GM23338 (cell line): Measurements from ENCODE around the gene ADAMTSL4.

Source experiments
- EZH2 ChIP-seq: fragments of 200-600 bp; sonication (generic); IDR thresholded peaks from one replicate; pipeline ENCODE4 v1.8.0; 2017; ENCODE audit warnings: antibody characterized with exemption, mild to moderate bottlenecking, low read depth; ENCODE audit not compliant: unreplicated experiment
- POLR2AphosphoS5 ChIP-seq: IDR thresholded peaks from 2 replicates; pipeline ENCODE4 v1.6.1; 2016; ENCODE audit warnings: antibody characterized with exemption, low read depth
- TF ChIP-seq, protein P1 (sequence below): IDR thresholded peaks from one replicate; pipeline ENCODE4 v1.6.1; 2018; ENCODE audit warnings: antibody characterized with exemption; ENCODE audit not compliant: unreplicated experiment
- TF ChIP-seq, protein P2 (sequence below), 2 experiments: fragments of 200-600 bp in 1 of 2; sonication (generic) in 1 of 2; conservative IDR thresholded peaks; 2 replicates each; pipeline versions ENCODE4 v1.5.1 to v1.6.1; 2016 to 2017; ENCODE audit warnings: antibody characterized with exemption in 2 of 2, low read depth in 2 of 2, mild to moderate bottlenecking in 2 of 2, moderate library complexity in 1 of 2

DNA sequence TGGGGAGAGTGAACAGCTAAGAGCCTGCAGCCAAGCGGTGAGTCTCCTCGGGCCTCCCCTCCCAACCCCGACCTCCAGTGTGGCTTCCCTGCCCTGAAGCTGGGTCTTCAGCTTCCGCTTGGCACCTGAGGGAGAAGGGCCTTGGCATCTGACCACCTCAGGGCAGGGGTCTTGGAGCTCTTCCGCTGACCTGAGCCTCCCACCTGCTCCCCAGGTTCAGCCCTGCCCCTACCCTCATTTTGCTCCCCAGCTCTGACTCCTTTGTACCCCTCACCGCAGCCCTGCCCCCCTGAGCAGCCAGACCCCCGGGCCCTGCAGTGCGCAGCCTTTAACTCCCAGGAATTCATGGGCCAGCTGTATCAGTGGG is 4.9 kb downstream of the ADAMTSL4 start:
- TF ChIP-seq EZH2: no peak
- TF ChIP-seq, protein P1, sequence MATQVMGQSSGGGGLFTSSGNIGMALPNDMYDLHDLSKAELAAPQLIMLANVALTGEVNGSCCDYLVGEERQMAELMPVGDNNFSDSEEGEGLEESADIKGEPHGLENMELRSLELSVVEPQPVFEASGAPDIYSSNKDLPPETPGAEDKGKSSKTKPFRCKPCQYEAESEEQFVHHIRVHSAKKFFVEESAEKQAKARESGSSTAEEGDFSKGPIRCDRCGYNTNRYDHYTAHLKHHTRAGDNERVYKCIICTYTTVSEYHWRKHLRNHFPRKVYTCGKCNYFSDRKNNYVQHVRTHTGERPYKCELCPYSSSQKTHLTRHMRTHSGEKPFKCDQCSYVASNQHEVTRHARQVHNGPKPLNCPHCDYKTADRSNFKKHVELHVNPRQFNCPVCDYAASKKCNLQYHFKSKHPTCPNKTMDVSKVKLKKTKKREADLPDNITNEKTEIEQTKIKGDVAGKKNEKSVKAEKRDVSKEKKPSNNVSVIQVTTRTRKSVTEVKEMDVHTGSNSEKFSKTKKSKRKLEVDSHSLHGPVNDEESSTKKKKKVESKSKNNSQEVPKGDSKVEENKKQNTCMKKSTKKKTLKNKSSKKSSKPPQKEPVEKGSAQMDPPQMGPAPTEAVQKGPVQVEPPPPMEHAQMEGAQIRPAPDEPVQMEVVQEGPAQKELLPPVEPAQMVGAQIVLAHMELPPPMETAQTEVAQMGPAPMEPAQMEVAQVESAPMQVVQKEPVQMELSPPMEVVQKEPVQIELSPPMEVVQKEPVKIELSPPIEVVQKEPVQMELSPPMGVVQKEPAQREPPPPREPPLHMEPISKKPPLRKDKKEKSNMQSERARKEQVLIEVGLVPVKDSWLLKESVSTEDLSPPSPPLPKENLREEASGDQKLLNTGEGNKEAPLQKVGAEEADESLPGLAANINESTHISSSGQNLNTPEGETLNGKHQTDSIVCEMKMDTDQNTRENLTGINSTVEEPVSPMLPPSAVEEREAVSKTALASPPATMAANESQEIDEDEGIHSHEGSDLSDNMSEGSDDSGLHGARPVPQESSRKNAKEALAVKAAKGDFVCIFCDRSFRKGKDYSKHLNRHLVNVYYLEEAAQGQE: no peak
- TF ChIP-seq, protein P2, sequence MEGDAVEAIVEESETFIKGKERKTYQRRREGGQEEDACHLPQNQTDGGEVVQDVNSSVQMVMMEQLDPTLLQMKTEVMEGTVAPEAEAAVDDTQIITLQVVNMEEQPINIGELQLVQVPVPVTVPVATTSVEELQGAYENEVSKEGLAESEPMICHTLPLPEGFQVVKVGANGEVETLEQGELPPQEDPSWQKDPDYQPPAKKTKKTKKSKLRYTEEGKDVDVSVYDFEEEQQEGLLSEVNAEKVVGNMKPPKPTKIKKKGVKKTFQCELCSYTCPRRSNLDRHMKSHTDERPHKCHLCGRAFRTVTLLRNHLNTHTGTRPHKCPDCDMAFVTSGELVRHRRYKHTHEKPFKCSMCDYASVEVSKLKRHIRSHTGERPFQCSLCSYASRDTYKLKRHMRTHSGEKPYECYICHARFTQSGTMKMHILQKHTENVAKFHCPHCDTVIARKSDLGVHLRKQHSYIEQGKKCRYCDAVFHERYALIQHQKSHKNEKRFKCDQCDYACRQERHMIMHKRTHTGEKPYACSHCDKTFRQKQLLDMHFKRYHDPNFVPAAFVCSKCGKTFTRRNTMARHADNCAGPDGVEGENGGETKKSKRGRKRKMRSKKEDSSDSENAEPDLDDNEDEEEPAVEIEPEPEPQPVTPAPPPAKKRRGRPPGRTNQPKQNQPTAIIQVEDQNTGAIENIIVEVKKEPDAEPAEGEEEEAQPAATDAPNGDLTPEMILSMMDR (conservative IDR thresholded peaks at IDR 0.05; ENCODE audit: low read depth in 2 of 2): no peak
- no peak for TF ChIP-seq POLR2AphosphoS5
